Osteoblast (primary cell): ENCODE measurements around the gene COL2A1. TPM values are rescaled to one million over a fixed set of nuclear protein-coding genes. Genes with fewer than 3 reads are reported as not detected.

Experiments used
- DNase-seq: peaks from one replicate; pipeline ENCODE4 v3.0.0; 2011; ENCODE audit warnings: low spot score, mixed read lengths; ENCODE audit not compliant: insufficient read length; ENCODE audit errors: missing footprints
- H2AFZ ChIP-seq: 2 replicates; pipeline ENCODE4 v1.6.0; 2011; ENCODE audit warnings: mild to moderate bottlenecking, low read length
- H3K27ac ChIP-seq: 2 replicates; pipeline ENCODE4 v1.5.1; 2011; ENCODE audit warnings: mild to moderate bottlenecking, low read depth, low read length, moderate library complexity
- H3K27me3 ChIP-seq: 2 replicates; pipeline ENCODE4 v1.6.0; 2012; ENCODE audit warnings: mild to moderate bottlenecking, control low read depth, inconsistent platforms, low read length, moderate library complexity; ENCODE audit not compliant: insufficient read depth
- H3K36me3 ChIP-seq: 2 replicates; pipeline ENCODE4 v1.5.1; 2011; ENCODE audit warnings: mild to moderate bottlenecking, low read length, control low read depth, moderate library complexity; ENCODE audit not compliant: insufficient read depth
- H3K4me1 ChIP-seq: 2 replicates; pipeline ENCODE4 v1.5.1; 2011; ENCODE audit warnings: mild to moderate bottlenecking, low read length, control low read depth, moderate library complexity; ENCODE audit not compliant: insufficient read depth
- H3K4me2 ChIP-seq: 2 replicates; pipeline ENCODE4 v1.6.0; 2011; ENCODE audit warnings: mild to moderate bottlenecking, low read length; ENCODE audit not compliant: insufficient read depth
- H3K4me3 ChIP-seq: fragments of 200-600 bp; sonication (generic); 3 replicates; pipeline ENCODE4 v1.5.1; 2012; ENCODE audit warnings: mild to moderate bottlenecking, low read length, inconsistent platforms; ENCODE audit not compliant: insufficient read depth
- H3K79me2 ChIP-seq: 2 replicates; pipeline ENCODE4 v1.6.0; 2012; ENCODE audit warnings: mild to moderate bottlenecking, low read length, control low read depth, inconsistent platforms; ENCODE audit not compliant: insufficient read depth
- H3K9me3 ChIP-seq: 2 replicates; pipeline ENCODE4 v1.5.1; 2011; ENCODE audit warnings: low read depth, low read length, control low read depth
- H4K20me1 ChIP-seq: 2 replicates; pipeline ENCODE4 v1.6.0; 2012; ENCODE audit warnings: mild to moderate bottlenecking, low read length, control low read depth; ENCODE audit not compliant: insufficient read depth
- CTCF ChIP-seq: IDR thresholded peaks from 2 replicates; pipeline ENCODE4 v1.5.1; 2011; ENCODE audit warnings: mild to moderate bottlenecking, low read depth, low read length, moderate library complexity; ENCODE audit errors: extremely low read depth
- total RNA-seq: library from RNA; depleted of rRNA; stranded (reverse); fragments of >200 nt; gene quantifications from 2 replicates; pipeline ENCODE4 v1.2.3, GENCODE V29; 2012

The COL2A1 gene
- total RNA-seq, 1 donor: under 0.01 TPM

GRCh38 chr12:47954467-47955045, 49.7 kb downstream of the COL2A1 start:
- Histone ChIP-seq H2AFZ (no peak overlapping the region), H3K79me2 (no peaks in the 10 kb centered on the region), H3K36me3 (no peaks in the 10 kb centered on the region), H4K20me1 (no peaks in the 10 kb centered on the region), H3K4me3 (no peak overlapping the region), H3K27ac (no peak overlapping the region), H3K27me3 (peaks cover 33% of the 10 kb centered on the region), H3K9me3 (no peaks in the 10 kb centered on the region), H3K4me2 (no peak overlapping the region), H3K4me1 (no peaks in the 10 kb centered on the region)
- TF ChIP-seq CTCF: no peak
- no peak for DNase-seq

- Histone ChIP-seq H3K9me3 (no peaks in the 10 kb centered on the region), H3K4me2 (no peak overlapping the region), H3K79me2 (no peaks in the 10 kb centered on the region), H3K4me3 (no peak overlapping the region), H3K36me3 (no peaks in the 10 kb centered on the region), H3K27ac (no peak overlapping the region), H3K4me1 (peaks cover 3% of the 10 kb centered on the region), H3K27me3 (peaks cover 33% of the 10 kb centered on the region), H2AFZ (no peak overlapping the region), H4K20me1 (no peaks in the 10 kb centered on the region)
- no peak for TF ChIP-seq CTCF
- DNase-seq: peak; percentile 37
Measured at GRCh38 chr12:47954058-47954457, 50.2 kb downstream of the COL2A1 start.

- no peak overlapping the region for H3K4me2 ChIP-seq
Measured at GRCh38 chr12:47950856-47951468, 53.3 kb downstream of the COL2A1 start.

More at GRCh38 chr12:47950856-47951468, 53.3 kb downstream of the COL2A1 start:
- no peak for TF ChIP-seq CTCF
- Histone ChIP-seq H3K79me2 (no peaks in the 10 kb centered on the region), H4K20me1 (no peaks in the 10 kb centered on the region), H3K27me3 (peaks cover 33% of the 10 kb centered on the region), H3K36me3 (no peaks in the 10 kb centered on the region), H2AFZ (no peak overlapping the region), H3K9me3 (no peaks in the 10 kb centered on the region), H3K27ac (no peak overlapping the region), H3K4me1 (peaks cover 6% of the 10 kb centered on the region), H3K4me3 (no peak overlapping the region)
- peak; percentile 84 for DNase-seq
